ENCODE measurements around the gene OR1F1. TPM values are rescaled to one million over a fixed set of nuclear protein-coding genes. Genes with fewer than 3 reads are reported as not detected.
"Not testable (repeated sequence)": the region's sequence is repeated elsewhere in the genome, so short reads cannot be mapped to it uniquely, and the experiment has no call there.

OR1F1 gene
- total RNA-seq, 1 experiment from 2014 or later, result 0.47 TPM

DNA sequence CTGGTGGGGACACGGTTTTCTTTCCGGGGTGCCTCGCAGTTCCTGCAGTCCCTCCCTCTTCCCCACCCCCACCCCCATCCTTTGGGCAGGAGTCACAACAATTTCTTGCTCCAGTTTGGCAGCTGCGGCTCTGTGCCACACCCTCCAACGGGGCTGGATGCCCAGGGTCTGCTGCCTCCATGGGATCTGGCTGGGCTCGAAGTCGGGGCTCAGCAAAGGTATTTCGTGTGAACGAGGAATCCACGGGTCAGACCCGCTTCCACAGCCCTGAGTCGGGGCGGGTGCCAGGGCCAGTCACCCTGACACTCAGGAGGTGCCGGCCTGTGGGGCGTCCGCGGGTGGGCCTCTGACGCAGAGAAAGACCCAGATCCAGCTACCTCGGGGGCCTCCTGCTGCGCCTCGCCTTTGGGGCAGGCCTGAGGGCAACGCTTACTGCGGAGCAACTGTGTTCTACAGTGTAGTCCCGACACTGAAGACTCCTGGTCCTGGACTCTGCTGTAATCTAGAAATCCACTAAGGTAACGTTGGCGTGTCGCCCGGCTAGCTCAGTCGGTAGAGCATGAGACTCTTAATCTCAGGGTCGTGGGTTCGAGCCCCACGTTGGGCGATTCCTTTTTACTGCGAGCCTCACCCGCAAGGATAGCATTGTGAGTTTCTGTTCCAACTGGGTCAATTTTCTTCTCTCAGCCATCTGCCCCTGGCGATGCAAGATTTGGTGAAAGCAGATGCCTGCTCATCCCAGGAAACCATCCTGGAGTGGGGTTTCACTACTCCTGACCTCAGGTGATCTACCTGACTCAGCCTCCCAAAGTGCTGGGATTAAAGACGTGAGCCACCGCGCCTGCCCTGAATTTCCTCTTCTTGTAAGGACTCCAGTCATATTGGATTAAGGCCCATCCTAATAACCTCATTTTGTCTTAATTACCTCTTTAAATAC is 12.6 kb upstream of the OR1F1 start:
- Histone ChIP-seq H3K36me3 (no peaks in the 10 kb centered on the region), H3K27ac (no peak overlapping the region), H3K27me3 (no peaks in the 10 kb centered on the region), H3K4me1 (peaks cover 6% of the 10 kb centered on the region), H3K9me3 (replicated peaks) (no peaks in the 10 kb centered on the region), H3K4me3 (no peak overlapping the region)
- no peak for DNase-seq

DNA sequence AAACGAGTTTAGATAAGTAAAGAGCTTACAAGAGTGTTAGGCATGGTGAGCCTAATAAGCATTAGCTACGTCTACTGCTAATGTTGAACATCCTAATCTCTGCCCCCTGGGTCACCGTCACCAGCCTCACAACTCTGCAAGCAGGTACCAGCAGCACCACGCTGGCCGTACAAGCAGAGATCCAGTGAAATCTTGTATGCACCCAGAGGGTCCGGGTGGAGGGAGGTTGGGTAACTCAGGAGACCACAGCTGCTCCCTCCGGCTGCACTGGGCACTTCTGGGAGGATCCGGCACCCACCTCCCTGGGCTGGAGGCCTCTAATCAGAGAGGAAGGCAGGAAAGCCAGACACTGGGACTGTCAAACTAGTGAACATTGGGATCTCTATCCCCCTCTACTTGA is 8.4 kb upstream of the OR1F1 start:
- Histone ChIP-seq H3K4me1 (no peaks in the 10 kb centered on the region), H3K27ac (no peak overlapping the region), H3K36me3 (no peaks in the 10 kb centered on the region), H3K27me3 (no peaks in the 10 kb centered on the region), H3K4me3 (no peak overlapping the region), H3K9me3 (replicated peaks) (no peaks in the 10 kb centered on the region)
- DNase-seq, result no peak

DNA sequence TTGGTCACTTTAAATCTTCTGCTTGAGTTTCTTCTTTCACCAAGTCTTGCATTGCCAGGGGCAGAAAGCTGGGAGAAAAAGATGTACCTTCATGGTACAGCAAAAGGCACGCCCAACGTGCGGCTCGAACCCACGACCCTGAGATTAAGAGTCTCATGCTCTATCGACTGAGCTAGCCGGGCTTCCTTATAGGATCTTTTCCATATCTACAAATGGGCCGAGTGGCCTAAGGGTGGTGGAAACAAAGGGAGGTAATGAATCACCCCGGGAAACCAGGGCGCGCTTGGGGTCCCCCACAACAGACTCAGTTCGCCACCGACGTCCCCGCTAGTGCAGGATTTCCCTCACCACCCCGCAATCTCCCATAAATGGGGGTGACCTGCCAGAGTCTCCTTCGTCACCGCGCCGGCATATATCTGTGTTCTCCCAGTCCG is 7.5 kb upstream of the OR1F1 start:
- H3K36me3 ChIP-seq, result no peaks in the 10 kb centered on the region
- H3K27me3 ChIP-seq, result no peaks in the 10 kb centered on the region
- no peaks in the 10 kb centered on the region for H3K9me3 ChIP-seq (replicated peaks)
- no peak for DNase-seq
- no peaks in the 10 kb centered on the region for H3K4me1 ChIP-seq
- no peak overlapping the region for H3K27ac ChIP-seq
- H3K4me3 ChIP-seq, result no peak overlapping the region

DNA sequence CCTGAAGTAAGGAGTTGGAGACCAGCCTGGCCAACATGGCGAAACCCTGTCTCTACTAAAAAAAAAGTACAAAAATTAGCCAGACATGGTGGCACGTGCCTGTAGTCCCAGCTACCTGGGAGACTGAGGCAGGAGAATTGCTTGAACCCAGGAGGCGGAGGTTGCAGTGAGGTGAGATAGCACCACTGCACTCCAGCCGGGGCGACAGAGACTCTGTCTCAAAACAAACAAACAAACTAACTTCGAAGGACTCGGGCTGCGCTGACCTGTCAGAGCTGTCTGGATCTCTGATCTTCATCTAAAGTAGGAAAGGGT is 5.8 kb upstream of the OR1F1 start:
- not testable (repeated sequence) for H3K27me3 ChIP-seq; DNase-seq; H3K27ac ChIP-seq; H3K4me3 ChIP-seq; H3K9me3 ChIP-seq (replicated peaks); H3K4me1 ChIP-seq; H3K36me3 ChIP-seq

DNA sequence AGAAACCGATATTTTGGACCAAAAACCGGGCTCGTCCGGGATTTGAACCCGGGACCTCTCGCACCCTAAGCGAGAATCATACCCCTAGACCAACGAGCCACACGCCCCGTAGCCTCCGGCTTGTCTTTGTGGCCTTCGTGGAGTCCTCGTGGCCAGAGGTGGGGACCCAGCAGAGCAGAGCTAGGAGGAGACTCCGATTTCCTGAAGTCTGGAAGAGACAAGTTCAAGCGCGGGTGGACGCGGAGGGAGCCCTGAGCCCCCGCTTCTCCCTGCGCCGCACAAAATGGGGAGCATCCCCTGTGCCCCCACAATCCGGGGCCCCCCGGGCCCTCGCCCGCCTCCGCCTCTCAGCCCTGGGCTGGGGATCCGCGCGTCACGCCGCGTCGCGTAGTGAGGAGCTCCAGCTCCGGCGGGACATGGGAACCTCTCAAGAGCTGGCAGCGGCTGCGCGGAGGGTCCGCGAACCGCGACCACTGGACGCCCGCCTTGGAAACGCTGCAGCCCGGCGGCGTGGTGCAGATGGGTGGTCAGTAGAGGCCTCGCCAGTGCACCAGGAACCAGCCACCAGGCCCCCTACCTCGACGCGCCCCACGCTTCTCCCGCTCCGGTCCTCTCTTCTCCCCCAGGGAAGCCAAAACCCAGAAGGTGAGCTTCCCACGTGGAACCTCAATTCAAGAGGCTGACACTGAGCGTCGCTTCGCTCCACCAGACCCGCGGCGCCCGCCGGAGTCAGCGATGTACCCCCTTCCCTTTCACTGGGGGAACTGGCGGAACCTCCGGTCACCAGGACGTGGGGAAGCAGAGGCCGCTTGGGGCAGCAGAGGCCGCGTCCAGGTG is 5.2 kb upstream of the OR1F1 start:
- no peaks in the 10 kb centered on the region for H3K27me3 ChIP-seq
- no peaks in the 10 kb centered on the region for H3K4me1 ChIP-seq
- H3K27ac ChIP-seq, result no peak overlapping the region
- H3K9me3 ChIP-seq (replicated peaks), result no peaks in the 10 kb centered on the region
- DNase-seq, result peak in 1 of 2 experiments; percentile 50
- H3K36me3 ChIP-seq, result no peaks in the 10 kb centered on the region
- H3K4me3 ChIP-seq, result peak overlapping the region; percentile 56

DNA sequence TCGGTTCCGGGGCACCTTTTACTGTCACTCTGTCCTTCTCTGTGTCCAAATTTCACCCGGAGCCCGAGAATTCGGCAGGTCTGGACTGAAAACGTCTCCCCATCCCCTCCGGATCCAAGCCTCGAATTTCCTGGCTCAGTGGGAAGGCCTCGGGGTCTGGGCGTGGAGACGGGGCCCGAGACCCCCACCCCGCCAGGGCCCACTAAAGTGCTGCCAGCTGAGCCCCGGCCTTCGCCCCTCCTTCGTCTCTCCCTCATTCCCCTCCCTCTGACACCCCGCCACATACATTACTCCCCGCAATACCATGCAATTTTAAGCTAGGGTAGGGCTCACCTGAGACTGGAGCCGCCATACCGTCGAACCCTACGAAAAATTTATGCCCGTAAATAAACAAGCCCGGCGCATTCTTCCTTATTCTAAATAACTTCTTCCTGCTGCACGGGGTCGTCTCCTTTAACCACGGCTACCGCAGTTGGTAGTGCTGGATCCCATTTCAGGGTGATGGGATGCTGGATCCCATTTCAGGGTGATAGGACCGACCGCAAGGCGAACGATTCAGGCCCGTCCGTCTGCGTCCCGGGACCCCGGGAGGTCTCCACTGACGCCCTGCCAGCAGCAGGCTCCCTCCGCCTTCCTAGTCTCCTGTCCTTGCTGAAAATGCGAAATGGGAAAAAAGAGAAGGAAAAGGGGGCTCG is 4.4 kb upstream of the OR1F1 start:
- no peaks in the 10 kb centered on the region for H3K27me3 ChIP-seq
- no peak for DNase-seq
- H3K27ac ChIP-seq, result no peak overlapping the region
- H3K4me1 ChIP-seq, result no peaks in the 10 kb centered on the region
- no peaks in the 10 kb centered on the region for H3K9me3 ChIP-seq (replicated peaks)
- H3K36me3 ChIP-seq, result no peaks in the 10 kb centered on the region
- H3K4me3 ChIP-seq, result peak overlapping the region; percentile 56

DNA sequence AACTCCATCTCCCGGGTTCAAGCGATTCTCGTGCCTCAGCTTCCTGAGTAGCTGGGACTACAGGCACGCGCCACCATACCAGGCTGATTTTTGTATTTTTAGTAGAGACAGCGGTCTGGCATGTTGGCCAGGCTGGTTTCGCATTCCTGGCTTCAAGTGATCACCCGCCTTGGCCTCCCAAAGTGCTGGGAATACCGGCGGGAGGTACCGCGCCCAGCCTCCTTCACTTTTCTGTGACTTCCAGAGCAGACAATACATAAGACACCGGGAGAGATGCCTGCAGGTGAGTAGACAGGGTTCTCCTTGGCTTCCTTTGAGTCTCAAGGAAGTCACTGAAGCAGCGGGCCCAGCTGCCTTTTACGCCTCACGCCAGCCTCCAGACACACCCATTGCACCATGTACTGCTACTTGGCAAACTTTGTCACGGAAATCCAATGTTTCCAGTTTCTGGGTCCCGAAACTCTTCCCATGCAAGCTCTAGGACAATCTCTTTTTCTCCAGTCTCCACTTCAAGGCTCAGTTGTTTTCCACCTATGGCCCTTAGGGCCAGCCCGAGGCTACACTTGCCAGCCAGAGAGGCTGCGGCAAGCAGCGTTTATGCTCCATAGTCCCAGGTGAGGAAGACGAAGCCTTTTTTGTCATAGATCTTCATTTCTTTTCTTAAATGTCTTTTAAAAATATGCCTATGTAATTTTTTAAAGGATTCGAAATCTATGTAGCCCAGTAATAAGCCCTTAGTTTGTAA is 886 bp upstream of the OR1F1 start:
- H3K4me1 ChIP-seq, result no peaks in the 10 kb centered on the region
- no peak for DNase-seq
- no peak overlapping the region for H3K27ac ChIP-seq
- no peak overlapping the region for H3K4me3 ChIP-seq
- no peaks in the 10 kb centered on the region for H3K27me3 ChIP-seq
- H3K36me3 ChIP-seq, result no peaks in the 10 kb centered on the region
- no peaks in the 10 kb centered on the region for H3K9me3 ChIP-seq (replicated peaks)

DNA sequence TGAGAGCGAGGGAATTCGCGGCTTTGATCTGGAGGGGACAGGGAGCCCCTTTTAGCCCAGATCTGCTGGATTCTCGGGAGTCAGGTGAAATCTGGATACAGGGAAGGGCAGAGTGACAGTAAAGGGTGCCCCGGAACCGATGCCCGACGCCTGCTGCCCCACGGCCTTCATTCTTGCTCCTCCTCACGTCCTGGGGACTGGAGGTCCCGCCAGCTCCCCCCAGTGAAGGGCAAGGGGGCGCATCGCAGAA is 596 bp downstream of the OR1F1 start:
- Histone ChIP-seq H3K9me3 (replicated peaks) (no peaks in the 10 kb centered on the region), H3K27ac (peak overlapping the region; percentile 2; the same call in 1 of the 2 replicates), H3K27me3 (no peaks in the 10 kb centered on the region), H3K4me1 (no peaks in the 10 kb centered on the region), H3K36me3 (no peaks in the 10 kb centered on the region), H3K4me3 (peak overlapping the region; percentile 77)
- no peak for DNase-seq

DNA sequence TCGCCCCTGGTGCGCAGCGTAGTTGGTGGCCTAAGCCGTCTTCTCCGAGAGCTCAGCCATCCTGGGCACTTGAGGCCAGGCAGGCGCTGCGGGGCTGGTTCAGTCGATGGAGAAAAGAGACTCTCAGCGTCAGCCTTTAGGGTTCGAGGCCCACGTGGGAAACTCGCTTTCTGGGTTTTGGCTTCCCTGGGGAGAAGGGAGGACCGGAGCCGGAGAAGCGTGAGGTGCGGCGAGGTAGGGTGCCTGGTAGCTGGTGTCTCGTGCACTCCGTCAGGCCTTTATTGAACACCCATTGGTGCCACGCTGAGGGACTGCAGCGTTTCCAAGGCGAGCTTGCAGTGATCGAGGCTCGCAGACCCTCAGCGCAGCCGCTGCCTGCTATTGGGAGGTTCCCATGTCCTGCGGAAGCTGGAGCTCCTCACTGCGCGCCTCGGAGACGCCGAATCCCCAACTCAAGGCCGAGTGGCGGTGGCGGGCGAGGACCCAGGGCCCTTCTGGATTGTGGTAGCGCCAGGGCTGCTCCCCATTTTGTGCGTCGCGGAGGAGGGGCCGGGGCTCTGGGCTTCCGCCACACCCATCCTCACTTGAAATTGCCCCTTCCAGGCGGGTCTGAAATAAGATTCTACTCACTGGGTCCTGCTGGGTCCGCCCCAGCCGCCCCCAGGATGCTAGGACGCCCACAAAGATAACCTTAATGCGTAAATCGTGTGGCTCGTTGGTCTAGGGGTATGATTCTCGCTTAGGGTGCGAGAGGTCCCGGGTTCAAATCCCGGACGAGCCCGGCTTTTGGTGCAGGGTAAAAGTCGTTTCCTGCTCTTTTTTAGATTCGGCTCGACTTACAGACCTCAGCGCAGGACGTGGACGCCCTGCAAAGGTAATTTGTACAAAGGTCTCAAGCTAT is 1.2 kb downstream of the OR1F1 start:
- no peaks in the 10 kb centered on the region for H3K27me3 ChIP-seq
- peak overlapping the region; percentile 2; the same call in 1 of the 2 replicates for H3K27ac ChIP-seq
- peak; percentile 72 to 74 for DNase-seq
- no peaks in the 10 kb centered on the region for H3K4me1 ChIP-seq
- H3K36me3 ChIP-seq, result no peaks in the 10 kb centered on the region
- H3K9me3 ChIP-seq (replicated peaks), result no peaks in the 10 kb centered on the region
- peak overlapping the region; percentile 77 for H3K4me3 ChIP-seq

DNA sequence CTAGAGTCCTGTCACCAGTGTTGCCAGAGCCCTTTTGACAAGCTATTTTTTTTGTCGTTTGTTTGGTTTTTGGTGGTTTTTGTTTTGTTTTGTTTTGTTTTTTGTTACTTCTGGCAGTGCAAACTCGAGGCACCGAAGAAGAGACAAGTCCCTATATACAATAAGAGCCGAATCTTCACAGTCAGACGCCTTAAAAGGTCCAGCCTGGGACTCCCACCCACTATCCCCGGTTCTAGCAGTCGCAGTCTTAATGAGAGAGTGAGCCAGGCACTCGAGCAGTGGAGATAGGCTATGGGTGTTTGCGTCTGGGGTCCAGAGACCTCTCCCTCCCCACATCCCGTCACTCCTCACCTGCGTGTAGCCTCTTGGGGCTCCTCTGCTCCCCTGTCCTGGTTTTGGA is 1.9 kb downstream of the OR1F1 start:
- Histone ChIP-seq H3K4me1 (no peaks in the 10 kb centered on the region), H3K36me3 (no peaks in the 10 kb centered on the region), H3K4me3 (peak overlapping the region; percentile 77), H3K27me3 (no peaks in the 10 kb centered on the region), H3K27ac (no peak overlapping the region), H3K9me3 (replicated peaks) (no peaks in the 10 kb centered on the region)
- DNase-seq, result no peak

DNA sequence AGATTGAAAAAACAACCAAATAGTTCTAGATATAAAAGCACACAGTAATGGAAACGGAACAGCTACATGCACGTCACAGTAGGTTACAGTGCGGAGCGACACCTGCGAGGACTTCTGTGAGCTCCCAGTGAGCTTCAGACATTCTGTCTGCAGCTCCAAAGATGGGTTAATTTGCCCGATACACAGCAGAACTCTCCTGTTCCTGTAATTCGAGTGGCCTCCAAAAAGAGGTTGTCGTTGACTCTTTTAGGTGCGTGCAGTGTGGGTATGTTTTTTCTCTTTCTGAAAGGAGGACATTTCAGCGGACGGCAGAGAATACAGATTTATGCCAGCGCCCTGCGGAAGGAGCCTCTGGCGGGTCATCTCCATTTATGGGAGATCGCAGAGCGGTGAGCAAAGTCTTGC is 2.9 kb downstream of the OR1F1 start:
- no peaks in the 10 kb centered on the region for H3K4me1 ChIP-seq
- no peak overlapping the region for H3K27ac ChIP-seq
- H3K9me3 ChIP-seq (replicated peaks), result no peaks in the 10 kb centered on the region
- no peak overlapping the region for H3K4me3 ChIP-seq
- H3K27me3 ChIP-seq, result no peaks in the 10 kb centered on the region
- H3K36me3 ChIP-seq, result no peaks in the 10 kb centered on the region
- no peak for DNase-seq

DNA sequence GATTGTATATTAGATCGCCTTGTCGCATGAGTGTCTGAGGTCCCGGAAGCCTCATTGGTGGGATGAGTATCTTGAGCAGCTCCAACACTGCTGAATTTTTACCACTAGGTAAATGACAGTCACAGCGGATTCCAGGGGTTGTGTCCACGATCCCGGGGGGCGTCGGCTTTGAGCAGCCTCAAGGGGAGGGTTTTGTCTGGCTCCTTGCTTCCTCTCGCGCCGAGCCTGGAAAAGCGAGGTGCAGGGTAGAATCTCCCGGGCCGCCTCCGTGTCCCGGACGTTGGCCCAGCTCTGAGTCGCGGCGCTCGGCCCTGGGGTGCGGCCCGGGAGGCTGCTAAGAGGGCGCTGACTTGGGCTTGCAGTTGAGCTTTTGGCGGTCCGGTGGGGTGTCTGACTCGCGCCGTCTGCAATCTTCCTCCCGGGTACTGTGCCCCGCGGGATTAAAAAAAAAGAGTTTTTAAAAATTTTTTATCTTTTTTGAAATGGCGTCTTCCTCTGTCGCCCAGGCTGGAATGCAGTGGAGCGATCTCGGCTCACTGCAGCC is 4.5 kb downstream of the OR1F1 start:
- Histone ChIP-seq H3K4me1 (no peaks in the 10 kb centered on the region), H3K9me3 (replicated peaks) (no peaks in the 10 kb centered on the region), H3K4me3 (no peak overlapping the region), H3K36me3 (no peaks in the 10 kb centered on the region), H3K27me3 (no peaks in the 10 kb centered on the region), H3K27ac (no peak overlapping the region)
- DNase-seq, result no peak

DNA sequence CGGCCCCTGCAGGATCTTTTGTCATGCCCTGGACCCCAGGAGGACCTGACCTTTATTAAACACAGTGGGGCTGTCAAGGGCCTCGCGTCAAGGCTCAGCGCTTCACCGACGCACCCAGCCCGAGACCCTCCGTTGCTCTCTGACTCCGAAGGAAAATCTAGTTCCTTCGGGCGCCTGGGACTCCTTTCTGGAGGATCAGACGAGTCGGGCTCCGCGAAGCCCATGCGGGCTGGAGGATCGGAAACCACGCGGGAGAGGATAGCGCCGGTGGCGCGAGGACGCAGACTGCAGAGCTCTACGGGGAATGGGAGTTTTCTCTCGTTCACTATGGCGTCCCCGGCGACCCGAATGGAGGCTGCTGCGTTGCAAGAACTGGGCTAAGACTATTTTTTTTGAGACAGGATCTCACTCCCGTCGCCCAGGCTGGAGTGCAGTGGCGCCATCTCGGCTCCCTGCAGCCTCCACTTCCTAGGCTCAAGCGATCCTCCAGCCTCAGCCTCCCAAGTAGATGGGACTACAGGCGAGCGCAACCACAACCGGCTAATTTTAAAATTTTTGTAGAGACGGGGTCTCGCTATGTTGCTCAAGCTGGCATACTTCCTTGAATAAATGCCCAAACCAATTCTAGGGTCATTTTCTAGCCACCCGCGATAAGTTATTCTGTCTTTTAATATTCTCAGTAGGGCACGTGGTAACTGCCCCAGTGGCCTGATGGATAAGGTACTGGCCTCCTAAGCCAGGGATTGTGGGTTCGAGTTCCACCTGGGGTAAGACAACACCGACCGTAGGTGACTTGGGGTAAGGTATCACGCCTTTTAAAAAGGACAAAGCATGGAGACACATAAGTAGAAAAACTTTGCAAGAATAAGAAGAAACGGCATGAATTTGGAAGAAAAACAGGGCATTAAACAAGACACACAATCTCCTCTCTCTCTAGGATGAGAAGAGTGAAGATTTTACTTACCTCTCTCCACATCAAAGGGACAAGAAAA is 5.5 kb downstream of the OR1F1 start:
- H3K27me3 ChIP-seq, result no peaks in the 10 kb centered on the region
- no peaks in the 10 kb centered on the region for H3K4me1 ChIP-seq
- DNase-seq, result no peak
- H3K36me3 ChIP-seq, result no peaks in the 10 kb centered on the region
- H3K9me3 ChIP-seq (replicated peaks), result no peaks in the 10 kb centered on the region
- H3K4me3 ChIP-seq, result no peak overlapping the region
- H3K27ac ChIP-seq, result no peak overlapping the region
